IMR-90 (cell line): ENCODE results near the gene FBXL13. TPM values are rescaled to one million over a fixed set of nuclear protein-coding genes. Genes with fewer than 3 reads are reported as not detected.
"Not testable (repeated sequence)": the region's sequence is repeated elsewhere in the genome, so short reads cannot be mapped to it uniquely, and the experiment has no call there.

Source experiments
- ATAC-seq: fragments of 200-7000 bp; cut with Tn5 transposase; 2 replicates; pipeline ENCODE4 v1.9.1; 2020; ENCODE audit warnings: low read depth, mild to moderate bottlenecking, moderate library complexity
- BruUV-seq: library from RNA; stranded (reverse); fragments of 400-500 nt; replicated peaks from 2 replicates; lab custom pipeline; 2021; lab: Mats Ljungman, UMichigan
- CTCF ChIA-PET: fragments of 300-600 bp; formaldehyde crosslinking; extraction: SDS; loops from one replicate; lab custom pipeline; 2021; ENCODE audit warnings: antibody characterized with exemption; lab: Yijun Ruan, JAX
- POLR2A ChIA-PET: fragments of 300-600 bp; sonication (Branson Sonifier 250); formaldehyde crosslinking; loops from one replicate; lab custom pipeline; 2022; ENCODE audit warnings: antibody characterized with exemption; ENCODE audit not compliant: unreplicated experiment; lab: Charles Lee
- DNase-seq: peaks from one replicate; pipeline ENCODE4 v3.0.0; 2013
- H2AFZ ChIP-seq: replicated peaks from 2 replicates; pipeline ENCODE3; 2013; ENCODE audit warnings: low read length, mild to moderate bottlenecking; ENCODE audit not compliant: poor library complexity
- H2AK5ac ChIP-seq: 2 replicates; pipeline ENCODE4 v1.6.1; 2013; ENCODE audit warnings: low read depth, low read length, inconsistent platforms
- H2AK9ac ChIP-seq: replicated peaks from 2 replicates; pipeline ENCODE3; 2013; ENCODE audit warnings: mild to moderate bottlenecking, low read depth, low read length, moderate library complexity; ENCODE audit not compliant: poor library complexity
- H2BK120ac ChIP-seq: 2 replicates; pipeline ENCODE4 v1.6.1; 2013; ENCODE audit warnings: low read depth, low read length, inconsistent platforms
- H2BK15ac ChIP-seq: 3 replicates; pipeline ENCODE4 v1.6.1; 2013; ENCODE audit warnings: low read depth, low read length, inconsistent platforms
- H2BK20ac ChIP-seq: 2 replicates; pipeline ENCODE4 v1.6.1; 2013; ENCODE audit warnings: low read depth, mild to moderate bottlenecking, inconsistent platforms, low read length, moderate library complexity
- H2BK5ac ChIP-seq: 2 replicates; pipeline ENCODE4 v1.6.1; 2013; ENCODE audit warnings: mild to moderate bottlenecking, low read depth, low read length, inconsistent platforms; ENCODE audit not compliant: poor library complexity, severe bottlenecking
- H3K14ac ChIP-seq: replicated peaks from 2 replicates; pipeline ENCODE4 v1.6.1; 2013; ENCODE audit warnings: low read depth, low read length, inconsistent platforms
- H3K18ac ChIP-seq: 2 replicates; pipeline ENCODE4 v1.6.1; 2013; ENCODE audit warnings: low read depth, low read length, control low read depth
- H3K23ac ChIP-seq: 2 replicates; pipeline ENCODE4 v1.6.1; 2013; ENCODE audit warnings: low read depth, low read length, inconsistent platforms
- H3K27ac ChIP-seq: 2 replicates; pipeline ENCODE4 v1.5.1; 2013; ENCODE audit warnings: mild to moderate bottlenecking, control low read depth, low read length; ENCODE audit not compliant: insufficient read depth
- H3K27me3 ChIP-seq: 2 replicates; pipeline ENCODE4 v1.6.1; 2013; ENCODE audit warnings: low read length; ENCODE audit not compliant: control insufficient read depth, insufficient read depth
- H3K36me3 ChIP-seq: 2 replicates; pipeline ENCODE4 v1.6.1; 2013; ENCODE audit warnings: low read length, mixed read lengths; ENCODE audit not compliant: control insufficient read depth, insufficient read depth
- H3K4ac ChIP-seq: 2 replicates; pipeline ENCODE4 v1.6.1; 2013; ENCODE audit warnings: low read depth, low read length, inconsistent platforms
- H3K4me1 ChIP-seq: 2 replicates; pipeline ENCODE4 v1.6.1; 2013; ENCODE audit warnings: low read length, mixed read lengths; ENCODE audit not compliant: control insufficient read depth, insufficient read depth
- H3K4me2 ChIP-seq: 2 replicates; pipeline ENCODE4 v1.6.1; 2013; ENCODE audit warnings: low read depth, mild to moderate bottlenecking, control low read depth, low read length, moderate library complexity
- H3K4me3 ChIP-seq: 2 replicates; pipeline ENCODE4 v1.5.1; 2013; ENCODE audit warnings: low read depth, mild to moderate bottlenecking, control low read depth, low read length, moderate library complexity; ENCODE audit not compliant: insufficient read depth
- H3K56ac ChIP-seq: 2 replicates; pipeline ENCODE4 v1.6.1; 2013; ENCODE audit warnings: low read length, inconsistent platforms; ENCODE audit not compliant: insufficient read depth; ENCODE audit errors: extremely low read depth
- H3K79me1 ChIP-seq, 2 experiments: 2 replicates each; pipeline ENCODE4 v1.6.1; 2013; ENCODE audit warnings: low read length in 2 of 2, inconsistent platforms in 1 of 2, low read depth in 1 of 2
- H3K9ac ChIP-seq: 2 replicates; pipeline ENCODE4 v1.6.1; 2013; ENCODE audit warnings: low read depth, low read length, control low read depth
- H3K9me1 ChIP-seq: 2 replicates; pipeline ENCODE4 v1.6.1; 2013; ENCODE audit warnings: low read length, inconsistent platforms; ENCODE audit not compliant: insufficient read depth
- H3K9me3 ChIP-seq: 2 replicates; pipeline ENCODE4 v1.6.1; 2013; ENCODE audit warnings: low read length; ENCODE audit not compliant: control insufficient read depth, insufficient read depth
- H4K20me1 ChIP-seq: 2 replicates; pipeline ENCODE4 v1.6.1; 2013; ENCODE audit warnings: low read length, inconsistent platforms; ENCODE audit not compliant: insufficient read depth
- H4K5ac ChIP-seq: 2 replicates; pipeline ENCODE4 v1.6.1; 2013; ENCODE audit warnings: mild to moderate bottlenecking, low read depth, low read length, control low read depth
- H4K8ac ChIP-seq, 2 experiments: 2 replicates each; pipeline ENCODE4 v1.6.1; 2013; ENCODE audit warnings: low read depth in 2 of 2, low read length in 2 of 2, control low read depth in 1 of 2, inconsistent platforms in 1 of 2
- H4K91ac ChIP-seq: 2 replicates; pipeline ENCODE4 v1.6.1; 2013; ENCODE audit warnings: low read depth, low read length, inconsistent platforms; ENCODE audit not compliant: insufficient read depth
- WGBS, 2 experiments: methylation state at CpG; one replicate each; pipeline versions ENCODE4 v1.1.5 to v1.1.7; 2013; ENCODE audit warnings: missing lambda C conversion rate in 2 of 2; ENCODE audit not compliant: insufficient read length in 1 of 2; ENCODE audit errors: extremely low coverage in 2 of 2; 5-methylcytosine and 5-hydroxymethylcytosine counted together
- dilution Hi-C: fragments of 300-500 bp; cut with HindIII; formaldehyde crosslinking; loops from one replicate; pipeline ENCODE4 v1.14.3; 2018; ENCODE audit warnings: low sequenced_read_pairs; ENCODE audit not compliant: unreplicated experiment
- in situ Hi-C: fragments of 300-500 bp; cut with MboI; formaldehyde crosslinking; loops from 3 replicates; pipeline ENCODE4 v1.14.3; 2019; ENCODE audit warnings: low sequenced_read_pairs, inconsistent platforms, mixed read lengths
- intact Hi-C: fragments of 100-400 bp; cut with micrococcal nuclease; formaldehyde crosslinking; loops from 2 replicates; pipeline ENCODE4 v1.10.0; 2022
- polyA plus RNA-seq, 3 experiments: library from polyadenylated mRNA; depleted of rRNA; stranded (reverse); fragments of >200 nt; gene quantifications; 2 replicates each; pipeline ENCODE4 v1.2.3, GENCODE V29; 2012; ENCODE audit warnings: low replicate concordance in 1 of 3
- total RNA-seq: library from RNA; depleted of rRNA; stranded (reverse); fragments of >200 nt; gene quantifications from 2 replicates; pipeline ENCODE4 v1.2.3, GENCODE V29; 2012

The FBXL13 gene
- total and polyA plus RNA-seq, 2 of the 4 experiments (the other 2 are of a cell fraction): 0.24 to 0.36 TPM

- H3K18ac ChIP-seq, H2AFZ ChIP-seq, H2BK120ac ChIP-seq, H2BK5ac ChIP-seq, H3K4me3 ChIP-seq, H3K9me3 ChIP-seq, H2BK15ac ChIP-seq, H3K36me3 ChIP-seq, ATAC-seq, H3K9ac ChIP-seq, H4K20me1 ChIP-seq, H3K4me2 ChIP-seq, H3K23ac ChIP-seq, H3K27me3 ChIP-seq, H3K9me1 ChIP-seq, H3K27ac ChIP-seq, CTCF ChIA-PET, H2AK9ac ChIP-seq, POLR2A ChIA-PET, H4K5ac ChIP-seq, H3K4me1 ChIP-seq, intact Hi-C loops, in situ Hi-C loops, H2BK20ac ChIP-seq, H4K8ac ChIP-seq, DNase-seq, H2AK5ac ChIP-seq, H3K56ac ChIP-seq, H4K91ac ChIP-seq, dilution Hi-C loops, H3K14ac ChIP-seq, BruUV-seq, H3K4ac ChIP-seq, H3K79me1 ChIP-seq: not testable (repeated sequence)
- no CpG with 5 or more reads among the region's 4 CpGs for WGBS, 2 experiments
Measured at GRCh38 chr7:102954359-102954758, 120.2 kb downstream of the FBXL13 start.
